HuH-7.5 (cell line): ENCODE measurements around the gene GSTT2B.
"Not testable (repeated sequence)": the region's sequence is repeated elsewhere in the genome, so short reads cannot be mapped to it uniquely, and the experiment has no call there.

ENCODE experiments used
- DNase-seq: peaks from one replicate; pipeline ENCODE4 v3.0.0; 2011; ENCODE audit warnings: low spot score

Gene GSTT2B

DNA sequence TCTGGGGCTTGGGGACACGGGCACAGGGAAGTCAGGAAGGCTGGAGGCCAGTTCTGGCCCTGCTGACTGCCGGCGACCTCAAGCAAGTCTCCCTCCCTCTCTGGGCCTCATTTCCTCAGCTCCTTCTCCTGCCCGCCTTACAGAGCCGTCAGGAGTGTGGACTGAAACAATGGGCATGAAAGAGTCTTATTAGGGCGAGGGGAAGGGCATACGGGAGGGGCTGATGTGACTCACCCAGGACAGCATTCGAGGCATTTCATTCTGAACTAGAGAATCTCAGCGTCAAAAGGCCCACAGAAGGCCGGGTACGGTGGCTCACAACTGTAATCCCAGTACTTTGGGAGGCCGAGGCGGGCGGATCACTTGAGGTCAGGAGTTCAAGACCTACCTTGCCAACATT, 20.8 kb downstream of the GSTT2B start:
- DNase-seq: not testable (repeated sequence)

- DNase-seq: no peak
These were observed 22.0 kb downstream of the GSTT2B start for GRCh38 chr22:23939017-23939357.

DNA sequence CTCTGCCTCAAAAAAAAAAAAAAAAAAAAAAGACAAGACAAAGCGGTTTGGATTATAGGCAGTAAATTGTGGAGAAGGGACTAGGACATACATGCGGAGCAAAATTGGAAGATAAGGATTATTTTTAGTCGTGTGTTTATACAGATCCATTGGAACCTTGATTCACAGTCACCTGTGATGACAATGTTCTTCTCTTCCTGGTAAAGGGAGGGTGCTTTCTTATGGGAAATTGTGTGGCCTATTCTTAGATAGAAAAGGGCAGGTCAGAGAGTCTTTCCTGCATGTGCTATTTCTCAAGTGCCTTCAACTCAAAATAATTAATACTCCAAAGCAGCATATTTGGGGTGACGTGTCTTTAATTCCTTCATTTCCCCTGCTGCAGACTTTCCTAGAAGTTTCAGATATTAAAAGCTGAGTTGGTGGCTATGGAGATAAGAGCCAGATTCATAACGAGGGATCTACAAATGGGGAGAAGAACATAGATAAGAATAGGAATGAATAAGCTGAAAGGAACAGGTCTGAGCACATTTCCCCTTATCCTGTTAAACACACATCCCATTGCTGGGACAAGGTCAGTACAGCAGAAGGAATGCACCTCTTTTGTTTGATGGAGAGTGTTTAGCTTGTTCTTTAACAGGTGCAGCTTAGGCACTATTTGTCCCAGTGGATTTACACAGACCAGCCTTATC, 22.5 kb downstream of the GSTT2B start:
- DNase-seq: no peak

DNA sequence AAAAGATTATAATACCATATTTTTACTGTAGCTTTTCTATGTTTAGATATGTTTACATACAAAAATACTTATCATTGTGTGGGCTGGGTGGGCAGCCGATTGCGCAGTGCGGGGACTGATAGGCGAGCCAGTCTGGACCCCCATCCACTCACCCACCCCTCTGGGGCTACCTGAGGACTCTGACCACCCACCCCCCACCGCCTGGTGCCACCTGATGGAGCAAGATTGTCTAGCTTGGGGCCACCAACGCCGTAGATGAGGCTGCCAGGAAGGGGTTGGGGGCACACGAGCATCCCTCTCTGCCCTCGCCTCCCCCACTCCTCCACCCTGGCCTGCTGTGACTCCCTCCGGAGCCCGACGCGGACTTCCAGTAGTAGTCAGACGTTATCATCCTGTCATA, 34.4 kb downstream of the GSTT2B start:
- DNase-seq: no peak

DNA sequence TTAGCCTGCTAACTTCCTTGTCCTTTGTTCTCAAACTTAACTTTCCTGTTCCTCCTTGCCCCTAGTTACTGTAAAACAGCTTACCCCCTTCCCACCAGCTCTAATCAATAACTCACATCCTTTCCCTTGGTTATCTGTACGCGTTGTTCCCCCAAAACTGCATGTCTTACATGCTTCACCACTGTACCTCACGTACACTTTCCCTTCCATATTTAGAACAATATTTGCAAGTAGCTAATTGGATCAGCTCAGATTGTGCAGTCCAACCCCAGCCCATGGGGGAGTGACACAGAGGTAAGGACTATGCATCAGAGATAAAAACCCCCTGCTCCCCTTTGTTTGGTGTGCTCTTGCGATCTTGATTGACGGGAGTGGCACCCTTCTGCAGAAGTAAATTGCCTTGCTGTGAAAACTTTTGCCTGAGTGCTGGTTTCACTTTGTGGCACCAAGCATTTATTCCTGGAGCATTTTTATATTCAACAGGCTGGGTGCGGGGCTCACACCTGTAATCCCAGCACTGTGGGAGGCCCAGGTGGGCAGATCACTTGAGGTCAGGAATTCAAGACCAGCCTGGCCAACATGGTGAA, 35.9 kb downstream of the GSTT2B start:
- no peak for DNase-seq

GRCh38 chr22:23922921-23923320, 38.1 kb downstream of the GSTT2B start:
- no peak for DNase-seq

DNA sequence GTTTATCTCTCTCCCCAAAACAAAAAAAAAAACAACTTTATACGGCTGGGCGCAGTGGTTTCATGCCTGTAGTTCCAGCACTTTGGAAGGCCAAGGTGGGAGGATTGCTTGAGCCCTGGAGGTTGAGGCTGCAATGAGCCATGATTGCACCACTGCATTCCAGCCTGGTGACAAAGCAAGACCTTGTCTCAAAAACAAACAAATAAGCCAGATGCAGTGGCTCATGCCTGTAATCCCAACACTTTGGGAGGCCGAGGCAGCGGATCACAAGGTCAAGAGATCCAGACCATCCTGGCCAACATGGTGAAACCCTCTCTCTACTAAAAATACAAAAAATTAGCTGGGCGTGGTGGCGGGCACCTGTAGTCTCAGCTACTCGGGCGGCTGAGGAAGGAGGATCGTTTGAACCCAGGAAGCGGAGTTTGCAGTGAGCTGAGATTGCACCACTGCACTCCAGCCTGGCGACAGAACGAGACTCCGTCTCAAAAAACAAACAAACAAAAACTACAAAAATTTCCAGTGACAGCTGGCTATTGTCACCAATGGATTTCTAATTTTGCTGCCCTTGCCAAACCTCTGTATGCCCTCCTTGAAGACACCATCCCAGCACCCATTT, 39.3 kb downstream of the GSTT2B start:
- not testable (repeated sequence) for DNase-seq

DNA sequence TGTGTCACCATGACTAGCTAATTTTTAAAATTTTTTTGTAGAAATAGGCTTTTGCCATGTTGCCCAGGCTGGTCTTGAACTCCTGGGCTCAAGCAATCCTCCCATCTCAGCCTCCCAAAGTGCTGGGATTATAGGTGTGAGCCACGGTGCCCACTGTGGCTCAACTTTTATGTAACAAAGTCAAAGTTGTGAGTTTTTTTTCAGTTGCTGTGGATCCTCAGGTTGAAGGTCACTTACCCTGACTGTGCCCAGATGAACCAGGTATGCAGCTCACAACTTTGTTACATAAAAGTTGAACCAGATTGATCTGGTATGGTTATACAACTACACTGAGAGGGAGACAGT, 40.8 kb downstream of the GSTT2B start:
- not testable (repeated sequence) for DNase-seq

GRCh38 chr22:23915290-23915689, 45.7 kb downstream of the GSTT2B start:
- DNase-seq: no peak

GRCh38 chr22:23913661-23914353, 47.2 kb downstream of the GSTT2B start:
- peak; percentile 77 for DNase-seq

DNA sequence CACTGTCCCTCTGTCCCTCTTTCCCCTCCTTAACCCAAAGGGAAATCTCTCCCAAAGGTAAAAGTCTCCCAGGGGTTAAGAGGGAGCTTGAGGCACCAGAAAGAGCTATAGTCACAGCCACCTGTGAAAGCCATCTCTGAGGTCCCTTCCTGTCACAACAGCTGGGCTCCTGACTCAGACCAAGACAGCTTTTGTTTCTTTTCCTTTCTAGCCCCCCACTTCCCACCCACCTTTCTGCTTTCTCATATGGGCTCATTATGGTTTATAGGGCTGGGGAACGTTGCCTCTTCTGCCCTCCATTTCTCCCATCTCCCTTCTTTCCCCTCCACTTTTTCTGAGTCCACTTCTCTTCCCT, 47.7 kb downstream of the GSTT2B start:
- DNase-seq: no peak

DNA sequence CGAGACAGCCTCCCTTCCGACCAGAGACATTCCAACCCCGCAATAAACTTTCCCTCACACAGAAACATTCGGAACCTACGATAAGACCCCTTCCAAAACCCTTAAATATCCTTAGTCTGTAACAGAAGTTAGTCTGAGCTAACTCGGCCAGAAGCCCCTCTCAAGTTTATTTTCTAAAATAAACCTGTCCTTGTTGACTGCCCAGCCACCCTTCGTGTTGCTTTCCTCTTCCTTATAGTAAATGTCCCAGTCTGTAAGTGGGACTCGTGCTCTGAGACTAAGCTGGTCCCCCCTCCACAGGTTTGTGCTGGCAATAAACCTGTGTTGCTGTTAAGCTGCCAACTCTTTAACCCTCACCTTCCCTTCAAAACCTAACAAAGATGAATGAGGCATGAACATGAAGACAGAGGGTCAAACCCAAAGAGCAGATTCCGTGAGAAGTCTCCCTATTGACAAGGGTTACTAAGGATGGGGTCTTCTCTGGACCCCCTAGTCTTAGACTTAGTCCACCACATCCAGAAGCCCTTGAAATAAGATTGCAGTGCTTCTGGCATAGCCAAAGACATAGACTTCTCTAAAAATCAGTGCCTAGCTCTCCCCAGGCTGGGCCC, 48.6 kb downstream of the GSTT2B start:
- DNase-seq: no peak

DNA sequence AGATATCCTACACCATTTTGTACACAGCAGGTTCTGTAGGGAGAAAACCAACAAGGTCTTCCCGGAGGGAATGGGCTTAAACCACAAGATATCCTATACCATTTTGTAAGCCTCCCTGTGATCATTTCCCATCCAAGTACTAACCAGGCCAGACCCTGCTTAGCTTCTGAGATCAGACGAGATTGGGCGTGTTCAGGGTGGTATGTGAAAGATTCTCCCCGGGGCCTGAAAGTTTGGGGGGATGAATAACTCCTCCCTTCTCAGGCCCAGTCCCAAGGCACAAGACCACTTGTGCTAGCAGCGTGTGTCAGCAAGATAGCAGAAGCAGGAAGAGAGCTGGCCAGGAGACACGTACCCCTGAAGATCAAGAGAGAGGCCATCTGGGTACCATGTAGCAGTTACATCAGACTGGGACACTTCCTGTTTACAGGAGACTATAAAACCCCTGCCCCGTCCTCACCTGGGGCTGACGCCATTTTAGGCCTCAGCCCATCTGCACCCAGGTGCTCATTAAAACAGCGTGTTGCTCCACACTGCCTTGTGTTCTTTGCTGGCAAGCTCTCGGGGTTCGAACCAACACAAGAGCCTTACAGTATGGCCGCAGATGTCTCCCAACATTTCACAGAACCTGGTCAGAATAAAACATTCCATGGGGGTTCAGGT, 49.5 kb downstream of the GSTT2B start:
- DNase-seq: no peak

GRCh38 chr22:23910496-23911190, 50.4 kb downstream of the GSTT2B start:
- no peak for DNase-seq

DNA sequence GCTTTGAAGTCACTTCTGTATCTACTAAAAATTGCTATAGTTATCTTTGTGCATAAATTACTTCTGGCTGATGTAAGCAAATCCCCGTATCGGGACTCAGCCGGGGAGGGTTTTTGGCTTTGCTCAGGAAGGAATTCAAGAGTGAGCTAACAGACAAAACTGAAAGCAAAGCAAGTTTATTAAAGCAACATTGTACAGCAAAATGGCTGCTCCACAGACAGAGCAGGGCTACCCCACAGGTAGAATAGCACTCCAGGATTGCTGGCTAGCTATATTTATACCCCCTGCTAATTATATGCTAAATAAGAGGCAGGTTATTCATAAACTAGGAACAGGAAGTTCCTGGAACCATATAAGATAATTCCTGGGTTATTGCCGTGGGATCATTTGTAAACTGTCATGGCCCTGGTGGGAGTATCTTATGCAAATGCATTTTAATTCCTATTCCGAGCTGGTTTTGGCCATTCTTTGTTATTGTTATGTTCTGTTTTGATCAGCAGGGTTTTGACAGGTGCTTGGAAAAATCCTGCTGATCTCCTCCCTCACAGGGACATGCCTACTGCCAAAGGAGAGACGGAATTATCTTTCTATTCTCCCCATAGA, 51.6 kb downstream of the GSTT2B start:
- DNase-seq: no peak

DNA sequence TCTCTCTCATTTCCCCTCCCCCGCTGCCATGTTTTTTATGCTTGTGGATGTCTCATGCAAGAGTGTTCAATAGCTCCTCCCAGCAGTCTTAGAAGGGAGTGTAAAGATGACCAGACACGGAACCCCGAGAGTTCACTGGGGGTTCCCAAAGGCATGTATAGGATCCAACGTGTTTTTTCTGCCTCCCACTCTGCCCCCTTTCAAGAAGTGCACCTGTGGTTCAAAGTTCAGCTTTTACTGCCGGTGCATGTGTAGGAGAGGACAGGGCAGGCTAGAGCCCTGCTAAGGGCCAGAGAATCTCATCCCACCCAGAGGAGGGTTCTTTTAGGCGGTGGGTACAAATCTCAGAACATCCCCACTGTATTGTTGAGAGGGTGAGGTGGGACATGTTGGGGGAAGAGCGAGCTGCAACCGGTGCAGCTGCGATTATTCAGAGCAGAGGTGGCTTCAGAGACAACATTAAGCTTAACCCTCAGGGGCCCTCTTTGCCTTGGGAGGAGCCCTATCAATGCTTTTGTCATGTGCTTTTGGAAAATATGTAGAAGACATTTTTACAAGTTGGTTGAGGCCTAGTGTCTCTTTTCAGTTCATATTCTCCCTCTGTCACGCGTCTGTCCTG, 52.3 kb downstream of the GSTT2B start:
- DNase-seq: no peak

- not testable (repeated sequence) for DNase-seq
These were observed 53.6 kb downstream of the GSTT2B start for GRCh38 chr22:23907423-23907822.
